ENCODE measurements around the gene CARD11.
A peak's percentile ranks its signal among the peaks of the same experiment; 100 is the strongest.

The CARD11 gene

DNA sequence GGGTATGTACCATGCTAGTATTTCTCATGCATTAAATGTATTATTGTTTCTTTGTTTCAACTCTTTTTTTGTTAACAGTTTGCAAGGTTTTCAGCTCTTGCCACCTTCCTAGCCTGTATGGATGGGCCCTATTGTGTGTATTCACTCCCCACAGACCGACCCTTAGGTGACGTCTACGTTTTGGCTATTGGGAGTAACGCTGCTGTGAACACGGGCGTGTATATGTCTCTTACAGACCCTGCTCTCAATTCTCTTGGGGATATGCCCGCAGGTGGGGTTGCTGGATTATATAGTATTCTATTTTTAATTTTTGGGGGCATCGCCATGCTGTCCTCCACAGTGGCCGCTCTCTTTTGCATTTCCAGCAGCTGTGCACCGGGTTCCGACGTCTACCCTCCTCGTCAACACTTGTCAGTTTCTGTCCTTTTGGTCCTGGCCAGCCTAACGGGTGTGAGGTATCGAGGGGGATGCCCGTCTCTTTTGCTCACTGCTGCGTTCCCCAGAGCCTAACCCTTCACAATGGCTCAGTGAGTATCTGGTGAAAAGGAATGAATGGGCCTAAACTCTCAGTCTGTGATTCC is 135.5 kb downstream of the CARD11 start:
- DNase-seq (ENCODE audit: low spot score): no peak

DNA sequence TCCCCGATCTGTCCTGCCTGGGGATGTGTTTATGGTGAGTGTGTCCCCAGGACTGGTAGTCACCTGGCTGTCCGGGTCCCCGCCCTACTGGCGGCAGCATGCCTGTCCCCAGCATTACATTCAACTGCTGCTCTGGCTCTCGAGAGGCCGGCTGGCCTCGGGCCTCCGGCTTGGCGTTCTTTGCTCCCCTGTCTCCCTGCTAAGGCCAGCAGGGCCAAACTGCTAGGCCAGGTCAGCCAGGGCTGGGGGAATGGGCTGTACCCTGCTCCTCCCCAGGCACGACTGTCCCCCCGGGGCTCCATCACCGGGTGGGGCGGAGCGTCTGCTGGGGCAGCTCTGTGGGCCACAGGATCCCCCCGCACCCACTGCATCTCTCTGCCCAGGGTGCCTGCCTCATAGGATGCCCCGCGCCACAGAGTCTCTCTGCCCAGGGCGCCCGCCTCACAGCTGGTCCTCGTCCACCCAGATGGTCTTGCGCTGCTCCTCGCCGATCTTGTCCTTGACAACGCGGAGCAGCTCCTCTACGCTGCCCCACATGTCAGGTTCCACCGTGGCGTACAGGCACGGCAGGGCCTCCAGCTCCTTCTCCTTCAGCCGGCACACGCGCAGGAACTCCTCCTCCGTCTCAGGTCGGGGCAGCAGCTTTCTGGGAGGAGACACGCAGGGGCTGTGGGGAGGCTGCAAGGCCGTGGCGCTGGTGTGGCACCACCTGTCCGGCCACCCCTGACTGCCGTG is 137.3 kb downstream of the CARD11 start:
- no peak for DNase-seq (ENCODE audit: low spot score)

DNA sequence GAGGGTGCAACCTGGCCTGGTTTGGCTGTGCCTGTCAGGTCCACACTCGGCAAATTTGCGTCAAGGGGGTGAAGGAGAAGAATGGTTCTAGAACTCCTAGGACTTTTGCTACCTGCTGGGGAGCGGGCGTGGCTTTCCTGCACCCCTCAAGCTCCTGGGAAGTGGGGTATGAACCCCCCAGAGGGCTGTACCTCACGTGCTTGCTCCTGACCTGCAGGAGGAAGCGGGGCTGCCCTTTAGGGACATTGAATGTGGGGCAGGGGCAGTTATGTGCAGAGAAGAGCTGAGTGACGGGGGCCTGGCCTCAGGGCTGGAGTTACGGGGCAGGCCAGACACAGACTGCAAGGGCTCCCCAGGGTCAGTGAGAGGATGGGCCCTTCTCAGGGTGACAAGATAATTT is 138.2 kb downstream of the CARD11 start:
- DNase-seq (ENCODE audit: low spot score): no peak

DNA sequence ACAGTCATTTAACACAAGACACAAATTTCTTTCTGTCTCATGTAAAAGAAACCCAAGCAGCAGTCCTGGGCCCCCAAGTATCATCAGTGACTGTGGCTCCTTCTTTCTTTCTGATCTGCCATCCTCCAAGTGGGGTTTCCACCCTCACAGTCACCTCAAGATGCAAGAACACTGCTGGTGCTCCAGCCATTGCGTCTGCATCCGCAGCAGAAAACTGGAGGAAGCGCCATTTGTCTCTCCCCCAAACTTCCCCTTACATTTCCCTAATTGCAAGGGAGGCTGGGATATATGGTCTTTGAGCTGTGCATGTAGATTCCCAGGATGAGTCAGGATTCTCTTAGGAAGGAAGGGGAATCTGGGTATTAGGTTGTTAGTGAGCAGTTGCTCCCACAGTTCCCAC is 138.6 kb downstream of the CARD11 start:
- no peak for DNase-seq (ENCODE audit: low spot score)

DNA sequence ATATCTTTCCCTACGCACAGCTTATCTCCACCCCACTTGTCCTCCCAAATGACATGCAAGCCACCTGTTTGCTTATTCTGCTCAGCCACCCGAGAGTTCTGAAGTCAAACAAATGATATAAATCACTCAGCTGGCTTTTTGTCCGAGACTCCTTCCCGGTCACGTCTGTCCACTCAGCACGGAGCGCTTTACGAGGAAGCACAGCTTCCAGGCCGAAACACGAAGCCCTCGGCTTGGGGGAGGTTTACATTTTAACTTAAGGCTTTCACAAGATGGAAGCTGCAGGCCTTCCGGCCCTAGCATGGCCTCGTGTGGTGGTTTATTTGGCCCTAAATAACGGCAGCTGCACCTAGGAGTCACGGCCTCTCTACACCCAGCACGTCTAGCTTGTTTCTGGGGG is 139.5 kb downstream of the CARD11 start:
- no peak for DNase-seq (ENCODE audit: low spot score)

DNA sequence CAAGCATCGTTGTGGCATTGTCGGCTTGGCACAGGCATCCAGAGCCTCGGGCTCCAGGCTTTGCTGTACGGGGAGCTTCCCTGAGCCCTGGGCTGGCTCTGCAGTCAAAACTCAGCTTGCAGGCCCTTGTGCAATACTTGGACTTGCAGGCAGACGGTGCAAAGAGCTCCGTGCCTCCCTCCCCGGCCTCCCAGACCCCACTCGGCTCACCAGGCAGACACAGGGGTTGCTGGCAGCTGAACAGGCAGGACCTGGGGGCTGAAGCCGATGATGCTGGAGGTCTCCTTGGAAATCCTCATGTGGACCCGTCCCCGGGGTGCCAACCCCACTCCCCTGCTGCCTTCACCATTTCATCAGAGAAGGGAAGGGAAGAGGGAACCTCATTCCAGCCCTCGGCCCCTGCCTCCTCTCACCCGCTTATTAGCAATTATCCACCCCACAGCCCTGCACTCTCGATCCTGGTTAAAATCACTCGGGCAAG is 139.9 kb downstream of the CARD11 start:
- DNase-seq (ENCODE audit: low spot score): no peak

DNA sequence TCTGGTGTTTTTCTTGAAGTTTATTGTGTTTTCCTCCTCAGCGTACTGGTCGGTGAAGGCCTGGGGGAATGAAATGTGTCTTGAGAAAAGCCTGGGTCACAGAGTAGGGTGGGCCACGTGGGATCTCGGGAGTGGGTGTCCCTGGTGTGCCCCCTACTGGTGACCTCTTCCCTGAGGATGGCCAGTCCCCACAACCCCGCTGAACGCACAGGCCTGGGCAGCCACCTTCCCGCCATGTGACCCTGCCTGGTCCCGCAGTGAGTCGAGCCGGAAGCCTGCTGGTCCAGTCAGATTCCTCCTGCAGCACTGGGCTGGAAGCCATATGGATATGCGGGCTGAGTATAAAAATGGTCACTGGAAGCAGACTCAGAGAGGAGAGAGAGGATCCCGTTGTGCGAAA is 146.6 kb downstream of the CARD11 start:
- no peak for DNase-seq (ENCODE audit: low spot score)

DNA sequence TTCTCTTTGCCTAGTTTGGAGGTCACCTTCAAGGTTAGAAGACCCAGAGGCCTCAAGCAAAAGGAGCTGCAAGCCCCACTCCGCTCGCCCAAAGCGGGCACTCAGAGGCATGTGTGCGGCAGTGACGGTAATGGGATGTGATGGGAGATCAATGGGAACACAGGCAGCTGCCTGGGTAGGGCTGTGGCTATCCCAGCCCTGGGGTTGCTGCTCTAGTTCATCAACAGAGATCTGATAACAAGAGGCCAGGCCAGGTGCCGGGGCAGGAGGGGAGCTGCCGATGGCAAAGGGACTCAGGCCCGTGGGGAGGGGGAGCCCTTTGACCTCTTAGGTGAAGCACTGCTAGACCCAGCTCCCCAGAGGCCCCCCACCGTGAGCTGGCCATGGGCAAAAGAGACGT is 147.5 kb downstream of the CARD11 start:
- peak; percentile 77 for DNase-seq (ENCODE audit: low spot score)

DNA sequence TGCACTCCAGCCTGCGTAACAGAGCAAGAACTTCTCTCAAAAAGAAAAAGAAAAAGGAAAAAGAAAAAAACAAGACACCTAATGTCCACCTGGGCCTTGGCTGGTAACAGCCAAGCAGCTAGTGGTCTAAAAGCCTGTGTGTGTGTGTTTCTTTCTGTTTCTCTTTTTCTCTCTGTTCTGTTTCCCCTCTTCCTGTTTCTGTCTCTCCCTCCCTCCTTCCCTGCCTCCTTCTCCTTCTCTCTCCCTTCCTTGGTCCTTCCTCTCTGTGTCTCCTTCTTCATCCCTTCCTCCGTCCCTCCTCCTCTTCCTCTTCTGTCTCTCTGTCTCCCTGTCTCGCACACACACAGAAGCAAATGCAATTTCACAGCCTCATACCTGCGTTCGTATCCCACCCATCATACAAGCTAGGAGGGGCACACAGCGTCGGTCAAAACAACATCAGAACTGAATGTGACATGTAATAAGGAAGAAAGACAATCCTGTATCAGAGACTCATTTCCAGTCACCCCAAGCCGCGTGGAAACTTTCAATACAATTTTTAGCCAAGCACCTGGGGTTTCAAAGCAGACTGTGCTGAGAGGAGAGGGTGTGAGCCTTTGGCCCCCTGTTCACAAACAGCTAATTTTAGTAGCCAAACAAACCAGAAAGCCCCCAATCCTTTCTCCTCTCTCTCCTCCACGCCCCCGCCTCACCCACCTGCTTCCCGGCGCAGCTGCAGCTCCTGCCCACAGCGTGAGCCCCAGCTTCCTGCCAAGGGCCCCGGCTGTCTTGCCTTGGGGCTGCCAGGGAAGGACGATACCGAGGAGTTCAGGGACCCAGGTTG is 149.3 kb downstream of the CARD11 start:
- no peak for DNase-seq (ENCODE audit: low spot score)

DNA sequence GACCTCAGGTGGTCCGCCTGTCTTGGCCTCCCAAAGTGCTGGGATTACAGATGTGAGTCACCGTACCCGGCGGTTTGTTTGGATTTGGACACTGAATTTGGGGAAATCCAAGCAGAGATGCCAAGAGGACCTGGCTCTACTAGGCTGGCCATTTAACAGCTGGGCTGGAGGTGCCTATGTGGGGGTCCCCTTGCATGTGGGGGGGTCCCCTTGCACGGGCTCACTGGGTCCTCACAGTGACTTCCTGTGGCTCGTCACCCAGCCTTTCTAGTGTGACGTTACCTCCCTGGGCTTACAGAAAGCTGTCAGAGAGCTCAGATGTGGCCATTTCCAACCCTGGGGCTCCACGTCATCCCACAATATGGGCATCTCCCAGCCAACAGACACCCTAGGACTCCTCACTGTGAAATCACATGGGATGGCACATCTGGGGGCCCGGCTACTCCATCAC is 150.2 kb downstream of the CARD11 start:
- DNase-seq (ENCODE audit: low spot score): no peak

DNA sequence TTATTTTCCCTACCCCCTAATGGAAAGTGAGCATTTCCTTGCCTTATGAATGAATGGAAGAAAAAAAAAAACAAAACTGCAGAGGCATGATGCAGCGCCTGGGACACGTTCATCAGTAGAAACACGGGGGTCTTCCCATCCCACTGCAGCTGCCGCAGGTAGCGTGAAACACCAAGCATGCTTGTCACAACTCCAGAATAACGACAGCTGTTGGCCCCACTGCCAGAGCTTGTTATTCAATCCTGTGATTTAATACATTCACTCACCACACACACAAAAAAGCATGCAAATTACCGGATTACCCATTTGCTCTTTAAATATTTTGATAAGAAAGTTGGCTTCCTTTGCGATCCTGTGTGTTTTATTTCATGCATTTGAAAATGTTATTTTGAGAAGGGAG is 151.1 kb downstream of the CARD11 start:
- no peak for DNase-seq (ENCODE audit: low spot score)

DNA sequence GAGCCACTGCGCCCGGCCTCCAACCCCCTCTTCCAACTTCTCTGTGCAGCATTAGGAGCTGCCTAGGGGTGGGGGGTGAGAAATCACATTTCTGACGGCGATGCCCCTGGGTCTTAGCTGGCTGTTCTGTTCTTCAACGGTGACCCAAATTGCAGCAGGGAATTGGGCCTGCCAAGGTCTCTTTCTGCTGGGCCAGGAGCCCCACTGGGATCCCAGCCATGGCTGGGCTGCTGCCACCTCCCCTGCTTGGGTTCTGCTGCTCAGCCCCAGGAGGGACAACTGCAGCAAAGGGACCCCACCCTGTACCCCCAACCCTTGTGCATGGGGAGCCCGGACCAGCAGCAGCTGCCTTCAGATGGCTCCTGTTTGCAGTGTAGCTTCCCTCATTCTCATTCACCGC is 155.9 kb downstream of the CARD11 start:
- no peak for DNase-seq (ENCODE audit: low spot score)

DNA sequence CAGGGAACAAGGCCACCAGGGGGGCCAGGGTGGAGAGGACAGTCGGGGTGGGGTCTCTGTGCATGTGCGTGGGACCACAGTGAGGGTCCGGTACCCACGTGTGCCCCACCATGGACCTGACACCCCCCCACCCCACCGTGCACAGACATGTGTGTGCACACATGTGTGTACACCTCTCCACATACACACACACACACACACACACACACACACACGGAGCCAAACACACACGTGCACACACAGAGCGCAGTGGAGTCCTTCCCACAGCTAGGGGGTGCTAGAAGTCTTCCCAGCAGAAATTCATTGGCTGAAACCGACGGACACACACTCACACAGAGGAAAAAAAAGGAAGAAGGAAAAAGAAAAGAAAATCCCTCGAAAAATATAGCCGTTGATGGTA is 156.8 kb downstream of the CARD11 start:
- peak; percentile 68 for DNase-seq (ENCODE audit: low spot score)

DNA sequence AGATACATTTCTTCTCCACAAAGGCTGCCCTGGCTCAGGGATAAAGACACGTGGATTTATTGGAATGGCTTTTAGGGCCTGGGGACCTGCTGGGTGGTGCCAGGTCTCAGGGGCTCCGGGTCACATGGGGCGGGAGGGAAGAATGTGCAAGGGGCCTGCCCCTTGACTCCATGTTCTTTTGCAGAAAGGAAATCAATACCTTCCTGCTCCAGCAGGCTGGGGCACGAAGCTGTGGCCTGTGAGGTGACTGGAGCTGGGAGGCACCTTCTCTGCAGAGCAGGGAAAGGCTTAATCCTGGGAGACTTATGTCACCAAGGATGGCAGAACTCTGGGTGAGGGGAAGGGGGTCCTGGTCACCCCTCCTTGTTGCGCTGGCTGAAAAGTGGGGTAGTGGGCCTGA is 157.3 kb downstream of the CARD11 start:
- DNase-seq (ENCODE audit: low spot score): no peak

DNA sequence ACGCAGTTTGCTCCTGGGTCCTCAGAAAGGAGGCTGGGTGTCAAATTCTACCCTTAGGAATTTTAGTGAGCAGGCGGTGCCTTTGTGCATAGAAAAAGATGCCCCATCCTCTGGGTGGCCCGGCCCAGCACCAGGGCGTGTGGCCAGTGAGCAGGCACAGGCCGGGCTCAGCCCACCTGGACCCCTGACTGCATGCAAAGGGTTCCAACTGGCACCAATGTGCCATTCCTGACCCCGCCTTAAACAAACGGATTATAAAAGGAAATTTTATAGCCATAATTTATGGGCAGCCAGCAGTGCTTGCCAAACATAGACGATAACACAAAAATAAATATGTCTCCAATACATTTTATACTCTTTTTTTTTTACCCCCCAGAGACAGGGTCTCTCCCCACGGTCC is 159.5 kb downstream of the CARD11 start:
- DNase-seq (ENCODE audit: low spot score): no peak

DNA sequence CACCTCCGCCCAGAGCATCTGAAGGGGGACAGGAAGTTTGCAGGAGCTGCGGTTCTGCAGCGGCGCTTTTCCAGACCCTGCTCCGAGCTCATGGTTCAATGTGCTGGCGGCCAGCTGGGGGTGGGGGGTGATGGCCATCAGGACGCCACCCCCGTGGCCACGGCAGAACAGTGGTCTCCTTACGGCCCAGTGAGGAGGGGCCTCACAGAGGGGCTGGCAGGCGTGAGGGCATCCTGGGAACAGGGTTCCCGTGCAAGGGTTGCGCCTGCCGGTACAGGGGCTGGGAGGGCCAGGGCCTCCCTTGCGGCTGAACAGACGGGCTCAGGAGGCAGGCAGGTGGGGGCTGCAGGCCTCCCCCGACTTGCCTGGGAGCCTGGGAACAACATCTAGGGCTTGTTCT is 160.6 kb downstream of the CARD11 start:
- no peak for DNase-seq (ENCODE audit: low spot score)

DNA sequence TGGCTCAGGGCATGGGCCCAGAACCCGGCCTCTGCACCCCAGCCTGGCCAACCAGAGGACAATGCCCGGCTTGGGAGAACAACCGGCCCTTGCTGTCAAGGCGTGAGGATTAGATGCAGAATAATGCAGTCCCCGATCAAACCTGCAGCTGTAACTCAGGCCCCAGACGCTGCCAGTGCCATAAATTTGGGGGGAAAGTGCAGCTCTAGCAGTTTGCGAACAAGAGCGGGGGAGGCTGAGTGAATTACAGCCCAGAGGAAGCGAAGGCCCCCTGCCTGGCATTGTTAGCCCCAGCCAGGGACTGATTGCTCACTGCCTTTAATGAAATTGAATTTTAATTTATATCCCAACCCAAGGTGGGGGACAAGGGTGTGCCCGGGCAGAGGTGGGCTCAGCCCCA is 161.6 kb downstream of the CARD11 start:
- no peak for DNase-seq (ENCODE audit: low spot score)

DNA sequence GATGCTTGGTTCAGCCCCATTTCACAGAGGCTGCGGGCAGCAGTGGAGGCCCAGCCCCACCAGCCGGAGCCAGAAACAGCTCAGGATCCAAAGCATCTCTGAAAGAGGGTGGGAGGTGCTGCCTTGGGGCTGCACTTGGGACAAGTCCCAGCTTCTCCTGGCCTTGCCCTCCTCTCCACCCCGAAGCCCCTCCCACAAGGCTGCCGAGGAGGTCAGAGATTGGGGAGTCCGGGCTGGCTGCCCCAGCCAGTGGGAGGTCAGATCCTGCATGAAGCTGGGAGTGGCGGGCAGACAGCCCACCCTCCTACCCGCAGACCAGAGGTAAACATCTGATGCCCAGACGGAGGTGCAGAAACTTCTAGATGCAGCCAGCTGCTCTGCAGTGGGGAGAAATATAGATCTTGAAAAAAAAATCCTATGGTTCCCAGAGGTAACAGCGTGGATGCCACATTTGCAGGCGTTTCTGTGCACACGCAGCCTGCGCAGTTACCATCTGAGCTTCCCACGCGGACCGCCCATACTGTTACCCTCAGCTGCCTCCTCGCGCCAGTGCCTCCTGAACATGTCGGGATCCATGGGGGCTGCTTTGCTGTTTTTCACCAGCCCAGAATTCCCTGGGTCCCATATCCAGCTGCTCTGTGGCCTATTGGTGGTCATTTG is 162.7 kb downstream of the CARD11 start:
- DNase-seq (ENCODE audit: low spot score): peak; percentile 81

DNA sequence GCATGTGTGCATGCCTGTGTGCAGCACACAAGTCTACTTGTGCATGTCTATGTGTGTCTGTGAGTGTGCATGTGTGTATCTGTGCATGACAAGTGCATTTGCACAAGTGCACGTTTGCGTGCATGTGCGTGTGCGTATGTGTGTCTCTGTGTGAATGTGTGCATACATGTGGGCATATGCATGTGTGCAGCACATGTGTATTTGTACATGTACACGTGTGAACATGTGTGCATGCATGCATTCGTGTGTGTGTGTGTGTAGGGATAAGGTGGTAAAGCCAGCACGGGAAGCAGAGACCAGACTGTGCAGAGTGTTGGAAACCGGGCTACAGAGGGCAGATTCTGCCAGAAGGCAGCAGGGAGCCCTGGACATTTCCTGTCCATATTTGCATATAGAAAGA is 163.6 kb downstream of the CARD11 start:
- DNase-seq (ENCODE audit: low spot score): no peak

DNA sequence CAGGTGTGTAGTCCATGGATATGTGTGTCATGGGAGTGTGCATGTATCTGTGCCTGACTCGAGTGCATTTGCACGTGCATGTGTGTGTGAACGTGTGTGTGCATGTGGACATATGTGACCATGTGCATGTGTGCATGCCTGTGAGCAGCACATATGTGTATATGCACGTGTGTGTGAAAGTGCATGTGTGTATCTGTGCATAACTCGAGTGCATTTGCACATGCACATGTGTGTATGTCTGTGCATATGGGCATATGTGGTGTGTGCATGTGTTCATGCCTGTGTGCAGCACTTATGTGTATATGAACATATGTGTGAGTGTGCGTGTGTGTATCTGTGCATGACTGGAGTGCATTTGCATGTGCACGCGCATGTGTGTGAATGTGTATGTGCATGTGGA is 164.3 kb downstream of the CARD11 start:
- DNase-seq (ENCODE audit: low spot score): no peak

DNA sequence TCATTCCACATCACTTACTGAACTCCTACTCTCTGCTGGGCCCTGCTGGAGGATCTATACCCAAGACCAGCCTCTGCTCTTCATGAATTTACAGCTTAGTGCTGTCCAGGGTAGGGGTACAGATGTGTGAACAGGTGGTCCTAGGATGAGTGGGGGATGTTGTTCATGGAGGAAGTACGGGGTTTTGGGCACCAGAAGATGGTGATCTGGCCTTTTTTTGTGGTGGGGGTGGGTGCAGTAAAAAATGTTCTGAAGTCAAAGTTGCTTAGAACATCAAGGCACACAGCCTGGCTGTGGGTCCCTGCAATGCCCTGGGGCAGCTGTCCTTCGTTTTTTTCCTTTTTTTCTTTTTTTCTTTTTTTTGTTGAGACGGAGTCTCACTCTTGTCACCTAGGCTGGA is 165.4 kb downstream of the CARD11 start:
- DNase-seq (ENCODE audit: low spot score): no peak

Data from SK-N-DZ (cell line).